A673 (cell line): Measurements from ENCODE around the gene ZIM2.

Experiments used
- EZH2 ChIP-seq: fragments of 200-600 bp; sonication (generic); IDR thresholded peaks from 2 replicates; pipeline ENCODE4 v1.6.1; 2017; ENCODE audit warnings: borderline replicate concordance, low read depth, mild to moderate bottlenecking, mixed read lengths, antibody characterized with exemption, low read length; ENCODE audit not compliant: poor library complexity, severe bottlenecking
- TF ChIP-seq, protein P1 (sequence below): fragments of 300-800, 200-600 bp; sonication (generic); conservative IDR thresholded peaks from 2 replicates; pipeline ENCODE4 v1.5.1; 2017; ENCODE audit warnings: low read depth, mild to moderate bottlenecking, antibody characterized with exemption, low read length, moderate library complexity, mixed read lengths

- TF ChIP-seq, protein P1, sequence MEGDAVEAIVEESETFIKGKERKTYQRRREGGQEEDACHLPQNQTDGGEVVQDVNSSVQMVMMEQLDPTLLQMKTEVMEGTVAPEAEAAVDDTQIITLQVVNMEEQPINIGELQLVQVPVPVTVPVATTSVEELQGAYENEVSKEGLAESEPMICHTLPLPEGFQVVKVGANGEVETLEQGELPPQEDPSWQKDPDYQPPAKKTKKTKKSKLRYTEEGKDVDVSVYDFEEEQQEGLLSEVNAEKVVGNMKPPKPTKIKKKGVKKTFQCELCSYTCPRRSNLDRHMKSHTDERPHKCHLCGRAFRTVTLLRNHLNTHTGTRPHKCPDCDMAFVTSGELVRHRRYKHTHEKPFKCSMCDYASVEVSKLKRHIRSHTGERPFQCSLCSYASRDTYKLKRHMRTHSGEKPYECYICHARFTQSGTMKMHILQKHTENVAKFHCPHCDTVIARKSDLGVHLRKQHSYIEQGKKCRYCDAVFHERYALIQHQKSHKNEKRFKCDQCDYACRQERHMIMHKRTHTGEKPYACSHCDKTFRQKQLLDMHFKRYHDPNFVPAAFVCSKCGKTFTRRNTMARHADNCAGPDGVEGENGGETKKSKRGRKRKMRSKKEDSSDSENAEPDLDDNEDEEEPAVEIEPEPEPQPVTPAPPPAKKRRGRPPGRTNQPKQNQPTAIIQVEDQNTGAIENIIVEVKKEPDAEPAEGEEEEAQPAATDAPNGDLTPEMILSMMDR, result no peak
- no peak for TF ChIP-seq EZH2
Observed at GRCh38 chr19:56764196-56764695, 76.3 kb downstream of the ZIM2 start.
